Adrenal gland (tissue), 5 donors: ENCODE results near the gene PRDM16.

Experiments used
- POLR2A ChIP-seq, 2 donors: fragments of 450-650 bp; IDR thresholded peaks; one replicate each; pipeline ENCODE4 v1.6.1; 2017; ENCODE audit warnings: antibody characterized with exemption in 2 of 2, mild to moderate bottlenecking in 2 of 2, moderate library complexity in 1 of 2
- TF ChIP-seq, protein P1 (sequence below), 6 experiments: fragments of 450-650 bp in 4 of 6; fragments of 200-600 bp in 2 of 6; sonication (generic) in 1 of 6; IDR thresholded peaks; 1 replicate in 5 of 6; 2 replicates in 1 of 6; pipeline versions ENCODE4 v1.5.1 to v1.8.0; 2016 to 2021; ENCODE audit warnings: antibody characterized with exemption in 6 of 6, mild to moderate bottlenecking in 2 of 6, moderate library complexity in 1 of 6
- donor health status: DM: no; HTN: no; CAD: no.

DNA sequence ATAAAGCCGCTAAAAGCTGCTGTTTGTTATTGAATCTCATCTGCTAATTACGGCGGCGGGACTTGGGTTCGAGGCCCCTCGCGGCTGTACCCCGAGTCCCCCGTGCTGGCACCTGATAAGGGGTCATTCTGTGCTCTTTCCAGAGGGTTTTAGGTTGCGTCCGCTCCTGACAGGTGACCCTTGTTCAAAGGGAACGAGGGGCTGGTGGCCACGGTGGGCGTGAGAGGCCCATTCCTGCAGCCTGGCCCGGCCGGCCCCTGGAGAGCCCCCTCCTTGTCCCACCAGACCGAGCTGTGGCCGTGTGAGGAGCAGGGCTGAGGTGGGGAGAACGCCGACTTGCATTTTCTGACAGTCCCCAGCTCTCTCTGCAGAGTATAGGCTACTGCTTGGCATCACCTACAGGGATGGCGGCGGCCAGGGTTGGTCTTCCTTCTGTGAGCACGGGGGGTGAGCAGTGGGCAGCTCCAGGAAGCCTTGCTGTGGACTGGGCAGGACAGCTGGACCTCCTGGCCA is 12.2 kb downstream of the PRDM16 start:
- no peak for TF ChIP-seq POLR2A (IDR thresholded peaks at IDR 0.05)
- TF ChIP-seq, protein P1, sequence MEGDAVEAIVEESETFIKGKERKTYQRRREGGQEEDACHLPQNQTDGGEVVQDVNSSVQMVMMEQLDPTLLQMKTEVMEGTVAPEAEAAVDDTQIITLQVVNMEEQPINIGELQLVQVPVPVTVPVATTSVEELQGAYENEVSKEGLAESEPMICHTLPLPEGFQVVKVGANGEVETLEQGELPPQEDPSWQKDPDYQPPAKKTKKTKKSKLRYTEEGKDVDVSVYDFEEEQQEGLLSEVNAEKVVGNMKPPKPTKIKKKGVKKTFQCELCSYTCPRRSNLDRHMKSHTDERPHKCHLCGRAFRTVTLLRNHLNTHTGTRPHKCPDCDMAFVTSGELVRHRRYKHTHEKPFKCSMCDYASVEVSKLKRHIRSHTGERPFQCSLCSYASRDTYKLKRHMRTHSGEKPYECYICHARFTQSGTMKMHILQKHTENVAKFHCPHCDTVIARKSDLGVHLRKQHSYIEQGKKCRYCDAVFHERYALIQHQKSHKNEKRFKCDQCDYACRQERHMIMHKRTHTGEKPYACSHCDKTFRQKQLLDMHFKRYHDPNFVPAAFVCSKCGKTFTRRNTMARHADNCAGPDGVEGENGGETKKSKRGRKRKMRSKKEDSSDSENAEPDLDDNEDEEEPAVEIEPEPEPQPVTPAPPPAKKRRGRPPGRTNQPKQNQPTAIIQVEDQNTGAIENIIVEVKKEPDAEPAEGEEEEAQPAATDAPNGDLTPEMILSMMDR (IDR thresholded peaks at IDR 0.05): no peak
